GM12801 (cell line): ENCODE results near the gene ADH4.

Source experiments
- TF ChIP-seq, protein P1 (sequence below): IDR thresholded peaks from one replicate; pipeline ENCODE4 v1.5.1; 2011; ENCODE audit warnings: control low read depth; ENCODE audit not compliant: insufficient read length; ENCODE audit errors: extremely low read depth

ADH4 gene

DNA sequence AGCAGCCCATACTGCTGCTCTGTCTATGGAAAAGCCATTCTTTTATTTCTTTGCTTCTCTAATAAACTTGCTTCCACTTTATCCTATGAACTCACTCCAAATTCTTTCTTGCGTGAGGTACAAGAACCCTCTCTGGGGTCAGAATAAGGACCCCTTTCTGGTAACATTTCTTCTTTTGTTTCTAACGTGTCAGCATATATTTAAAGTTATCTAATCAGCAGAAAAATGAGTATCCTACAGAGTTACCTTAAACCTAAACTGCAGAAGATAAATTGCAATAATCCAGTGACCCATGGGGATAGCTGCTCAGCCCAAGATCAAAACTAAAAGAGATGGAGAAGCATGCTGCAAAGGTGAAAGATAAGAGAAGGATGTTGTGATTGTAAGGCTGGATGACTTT is 59.5 kb downstream of the ADH4 start:
- TF ChIP-seq, protein P1, sequence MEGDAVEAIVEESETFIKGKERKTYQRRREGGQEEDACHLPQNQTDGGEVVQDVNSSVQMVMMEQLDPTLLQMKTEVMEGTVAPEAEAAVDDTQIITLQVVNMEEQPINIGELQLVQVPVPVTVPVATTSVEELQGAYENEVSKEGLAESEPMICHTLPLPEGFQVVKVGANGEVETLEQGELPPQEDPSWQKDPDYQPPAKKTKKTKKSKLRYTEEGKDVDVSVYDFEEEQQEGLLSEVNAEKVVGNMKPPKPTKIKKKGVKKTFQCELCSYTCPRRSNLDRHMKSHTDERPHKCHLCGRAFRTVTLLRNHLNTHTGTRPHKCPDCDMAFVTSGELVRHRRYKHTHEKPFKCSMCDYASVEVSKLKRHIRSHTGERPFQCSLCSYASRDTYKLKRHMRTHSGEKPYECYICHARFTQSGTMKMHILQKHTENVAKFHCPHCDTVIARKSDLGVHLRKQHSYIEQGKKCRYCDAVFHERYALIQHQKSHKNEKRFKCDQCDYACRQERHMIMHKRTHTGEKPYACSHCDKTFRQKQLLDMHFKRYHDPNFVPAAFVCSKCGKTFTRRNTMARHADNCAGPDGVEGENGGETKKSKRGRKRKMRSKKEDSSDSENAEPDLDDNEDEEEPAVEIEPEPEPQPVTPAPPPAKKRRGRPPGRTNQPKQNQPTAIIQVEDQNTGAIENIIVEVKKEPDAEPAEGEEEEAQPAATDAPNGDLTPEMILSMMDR: no peak

DNA sequence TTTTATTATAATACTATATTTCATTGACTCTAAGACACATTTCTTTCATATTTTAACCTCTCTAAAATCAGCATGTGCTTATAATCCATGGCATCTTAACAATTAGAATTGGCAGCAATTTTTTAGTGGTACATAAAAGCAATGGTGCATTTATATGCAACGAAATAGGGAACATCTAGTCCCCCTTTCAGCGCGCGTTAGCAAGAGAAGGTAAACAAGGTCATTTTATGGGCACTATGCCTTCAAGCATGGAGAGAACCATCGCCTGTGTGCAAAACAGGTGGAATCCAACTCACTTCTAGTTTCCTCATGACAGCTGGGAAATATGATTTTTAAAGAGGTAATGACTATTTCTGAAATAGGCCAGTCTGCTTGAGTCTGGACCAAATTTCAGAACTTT is 61.9 kb downstream of the ADH4 start:
- TF ChIP-seq, protein P1: no peak

DNA sequence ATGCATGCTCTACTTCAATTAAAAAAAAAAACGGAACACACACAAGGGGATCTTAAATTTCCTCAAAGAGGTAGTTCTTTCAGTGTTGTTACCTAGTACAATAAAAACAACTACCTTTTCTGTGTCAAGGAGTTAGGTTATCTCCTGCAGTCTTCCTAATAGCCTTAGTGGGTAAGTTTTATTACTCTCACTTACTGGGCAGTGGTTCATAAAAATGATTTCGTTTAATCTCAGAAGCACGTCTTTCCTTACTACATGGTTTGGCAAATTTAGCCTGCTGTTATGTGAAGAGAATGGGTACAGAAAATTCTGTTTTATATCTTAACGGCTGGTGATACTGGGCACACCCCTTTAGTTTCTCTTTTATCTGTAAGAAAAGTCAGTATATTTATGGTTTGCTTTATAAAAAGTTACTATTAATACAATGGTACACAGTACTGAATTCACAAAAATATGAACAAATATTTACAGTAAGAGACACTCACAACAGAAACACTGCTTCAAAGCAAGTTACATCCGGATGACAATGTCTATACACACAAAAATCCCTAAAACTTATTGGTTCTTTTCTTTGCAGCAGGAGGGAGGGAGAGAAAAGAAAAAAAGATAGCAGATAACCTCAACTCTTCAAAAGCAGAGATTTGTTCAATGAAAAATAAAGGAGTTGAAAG is 64.3 kb downstream of the ADH4 start:
- TF ChIP-seq, protein P1: no peak

DNA sequence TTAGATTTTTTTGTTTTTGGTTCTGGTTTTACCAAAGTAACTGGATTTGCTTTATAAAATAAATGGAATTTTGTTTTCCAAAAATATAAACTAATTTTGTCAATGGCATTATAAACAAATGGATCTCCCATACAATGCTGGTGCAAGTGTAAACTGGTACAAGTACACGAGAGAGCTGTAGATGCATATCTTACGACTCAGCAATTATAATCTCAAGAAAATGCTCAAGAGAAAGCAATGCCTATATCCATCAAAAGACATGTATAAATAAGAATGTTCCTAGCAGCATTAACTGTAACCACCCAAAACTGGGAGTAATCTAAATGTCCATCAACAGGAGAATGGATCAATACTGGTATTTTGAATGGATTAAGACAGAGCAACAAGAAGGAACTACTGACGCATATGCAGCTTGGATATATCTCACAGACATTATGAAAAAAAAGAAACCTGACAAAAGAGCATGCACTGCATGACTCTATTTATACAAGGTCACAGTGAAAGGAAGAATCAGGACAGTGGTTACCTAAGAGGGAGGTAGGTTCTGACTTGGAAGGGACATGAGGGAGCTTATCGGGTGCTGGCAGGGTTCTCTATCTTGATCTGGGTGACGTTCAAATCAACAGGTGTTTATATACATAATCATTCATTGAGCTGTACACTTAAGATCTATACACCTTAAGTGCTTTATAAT is 65.0 kb downstream of the ADH4 start:
- TF ChIP-seq, protein P1: no peak

DNA sequence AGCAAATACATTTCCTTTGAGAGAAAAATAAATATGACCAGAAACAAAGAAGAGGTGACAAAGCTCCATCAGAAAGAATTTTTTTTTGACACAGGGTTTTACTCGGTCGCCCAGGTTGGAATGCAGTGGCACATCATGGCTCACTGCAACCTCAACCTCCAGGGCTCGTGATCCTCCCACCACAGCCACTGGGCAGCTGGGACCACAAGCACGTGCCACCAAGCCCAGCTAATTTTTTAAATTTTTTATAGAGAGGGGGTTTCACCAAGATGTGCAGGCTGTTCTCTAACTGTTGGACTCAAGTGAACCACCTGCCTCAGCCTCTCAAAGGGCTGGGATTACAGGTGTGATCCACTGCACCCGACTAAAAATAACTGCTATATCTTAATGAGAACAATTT is 65.8 kb downstream of the ADH4 start:
- TF ChIP-seq, protein P1: no peak

DNA sequence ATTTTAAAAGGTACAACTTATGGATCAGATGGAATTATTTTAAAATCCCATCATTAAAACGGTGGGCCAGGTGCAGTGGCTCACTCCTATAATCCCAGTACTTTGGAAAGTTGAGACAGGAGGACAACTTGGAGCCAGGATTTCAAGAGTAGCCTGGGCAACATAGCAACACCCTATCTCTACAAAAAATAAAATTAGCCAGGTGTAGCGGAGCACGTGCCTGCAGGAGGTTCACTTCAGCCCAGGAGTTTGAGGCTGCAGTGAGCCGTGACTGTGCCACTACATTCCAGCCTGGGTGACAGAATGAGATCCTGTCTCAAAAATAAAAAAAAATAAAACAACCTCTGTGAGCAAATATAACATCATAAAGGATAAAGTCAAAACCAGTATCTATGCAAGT is 66.9 kb downstream of the ADH4 start:
- TF ChIP-seq, protein P1: no peak

DNA sequence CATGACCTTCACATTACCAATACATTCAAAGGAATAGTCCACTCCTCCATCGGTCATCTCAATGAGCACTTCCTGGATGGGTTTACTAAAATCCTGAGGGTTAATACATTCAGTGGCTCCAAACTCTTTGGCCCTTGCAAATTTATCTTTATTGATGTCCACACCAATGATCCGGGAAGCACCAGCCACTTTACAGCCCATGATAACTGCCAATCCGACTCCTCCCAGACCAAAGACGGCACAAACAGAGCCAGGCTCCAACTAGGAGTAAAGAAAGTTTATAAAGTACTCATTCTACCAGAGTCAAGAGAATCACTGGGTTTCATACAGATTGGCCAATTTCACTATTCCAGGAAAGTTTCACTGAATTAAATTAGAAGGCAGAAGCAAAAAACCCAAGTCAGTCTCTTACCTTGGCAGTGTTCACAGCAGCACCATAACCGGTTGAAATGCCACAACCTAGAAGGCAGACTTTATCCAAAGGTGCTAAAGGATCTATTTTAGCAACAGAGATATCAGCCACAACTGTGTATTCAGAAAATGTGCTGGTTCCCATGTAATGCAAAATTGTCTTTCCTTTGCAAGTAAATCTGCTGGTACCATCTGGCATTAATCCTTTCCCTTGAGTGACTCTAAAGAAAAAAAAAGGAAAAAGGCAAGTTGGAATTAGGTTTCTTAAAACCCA is 67.7 kb downstream of the ADH4 start:
- TF ChIP-seq, protein P1: no peak
